Measurements from ENCODE around the gene ZDHHC3. TPM values are rescaled to one million over a fixed set of nuclear protein-coding genes. Genes with fewer than 3 reads are reported as not detected.

The ZDHHC3 gene
- total and polyA plus RNA-seq, 5 donors from 2014 or later: 36.8 to 55.8 (median 39.9) TPM

DNA sequence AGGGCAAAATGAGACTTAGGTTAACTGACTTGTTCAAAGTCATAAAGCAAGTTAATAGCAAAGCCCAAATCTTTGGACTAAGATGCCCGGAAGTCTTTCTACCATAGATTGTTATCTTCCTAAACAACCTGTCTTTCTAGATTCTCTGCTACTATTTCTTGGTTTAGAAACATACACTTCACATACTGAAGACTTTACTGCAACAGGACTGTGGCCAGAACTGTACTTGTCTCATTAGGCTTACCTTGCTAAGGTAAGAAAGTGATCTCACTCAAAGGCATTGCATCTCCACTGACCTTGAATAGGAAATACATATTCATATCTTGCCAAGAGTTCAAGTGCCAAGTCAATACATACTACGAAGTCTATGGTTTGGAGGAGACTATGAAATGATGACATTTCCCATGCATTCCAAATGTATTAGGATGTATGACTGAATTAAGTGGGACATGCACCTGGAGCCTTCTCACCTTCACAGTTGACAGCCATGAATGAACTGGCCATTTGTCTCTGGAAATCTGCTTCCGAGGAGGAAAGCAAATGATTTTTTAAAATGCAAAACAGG, 5.0 kb downstream of the ZDHHC3 start:
- Mint-ChIP-seq H3K9me3 (no peaks in the 10 kb centered on the region), H3K27me3 (no peaks in the 10 kb centered on the region), H3K36me3 (no peaks in the 10 kb centered on the region), H3K4me1 (peaks cover 22 to 81% (median 56%) of the 10 kb centered on the region in 4 donors), H3K4me3 (peak overlapping the region in 1 of 4 donors; percentile 20), H3K27ac (no peak overlapping the region)
- Histone ChIP-seq H3K27me3 (ENCODE audit: control insufficient read depth, insufficient read depth, low read length) (no peaks in the 10 kb centered on the region), H3K4me3 (ENCODE audit: low read depth, low read length) (no peak overlapping the region), H3K36me3 (ENCODE audit: control insufficient read depth, insufficient read depth, low read length) (peaks cover 2% of the 10 kb centered on the region), H3K4me1 (ENCODE audit: control insufficient read depth, insufficient read depth, low read length, poor library complexity, severe bottlenecking) (peaks cover 34% of the 10 kb centered on the region), H3K9me3 (ENCODE audit: control insufficient read depth in 2 of 2, low read length in 2 of 2) (no peaks in the 10 kb centered on the region), H3K27ac (ENCODE audit: insufficient read depth, low read length, poor library complexity, severe bottlenecking) (no peak overlapping the region)
- ATAC-seq (ENCODE audit: low read depth in 2 of 2): no peak
- DNase-seq: no peak

DNA sequence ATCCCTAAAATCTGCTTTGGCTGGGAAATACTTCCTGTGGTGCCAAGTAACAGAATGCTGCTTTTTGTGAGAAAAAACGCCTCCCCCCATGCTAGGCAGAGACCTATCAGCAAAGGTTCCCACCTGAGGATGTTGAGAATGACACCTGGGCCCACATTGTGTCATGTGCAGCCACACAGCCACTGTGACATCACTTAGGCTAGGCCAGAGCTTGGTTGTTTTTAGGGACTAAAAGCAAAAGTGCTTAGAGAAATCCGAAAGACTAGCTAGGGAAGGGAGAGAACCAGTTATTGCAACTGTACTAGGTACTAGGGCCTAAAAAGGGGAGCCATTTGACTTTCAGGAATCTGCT, 6.2 kb downstream of the ZDHHC3 start:
- Histone ChIP-seq H3K27me3 (ENCODE audit: control insufficient read depth, insufficient read depth, low read length) (no peaks in the 10 kb centered on the region), H3K27ac (ENCODE audit: insufficient read depth, low read length, poor library complexity, severe bottlenecking) (no peak overlapping the region), H3K36me3 (ENCODE audit: control insufficient read depth, insufficient read depth, low read length) (peaks cover 2% of the 10 kb centered on the region), H3K4me3 (ENCODE audit: low read depth, low read length) (no peak overlapping the region), H3K9me3 (ENCODE audit: control insufficient read depth in 2 of 2, low read length in 2 of 2) (no peaks in the 10 kb centered on the region), H3K4me1 (ENCODE audit: control insufficient read depth, insufficient read depth, low read length, poor library complexity, severe bottlenecking) (peaks cover 27% of the 10 kb centered on the region)
- ATAC-seq (ENCODE audit: low read depth in 2 of 2) (no peak), DNase-seq (peak in 1 of 3 donors; percentile 31)
- no peak overlapping the region for H3K4me3 Mint-ChIP-seq
- no peaks in the 10 kb centered on the region for H3K27me3 Mint-ChIP-seq
- H3K36me3 Mint-ChIP-seq: no peaks in the 10 kb centered on the region
- peaks cover 22 to 85% (median 54%) of the 10 kb centered on the region in 4 donors for H3K4me1 Mint-ChIP-seq
- H3K27ac Mint-ChIP-seq: peak overlapping the region in 1 of 3 donors; percentile 20
- H3K9me3 Mint-ChIP-seq: no peaks in the 10 kb centered on the region

DNA sequence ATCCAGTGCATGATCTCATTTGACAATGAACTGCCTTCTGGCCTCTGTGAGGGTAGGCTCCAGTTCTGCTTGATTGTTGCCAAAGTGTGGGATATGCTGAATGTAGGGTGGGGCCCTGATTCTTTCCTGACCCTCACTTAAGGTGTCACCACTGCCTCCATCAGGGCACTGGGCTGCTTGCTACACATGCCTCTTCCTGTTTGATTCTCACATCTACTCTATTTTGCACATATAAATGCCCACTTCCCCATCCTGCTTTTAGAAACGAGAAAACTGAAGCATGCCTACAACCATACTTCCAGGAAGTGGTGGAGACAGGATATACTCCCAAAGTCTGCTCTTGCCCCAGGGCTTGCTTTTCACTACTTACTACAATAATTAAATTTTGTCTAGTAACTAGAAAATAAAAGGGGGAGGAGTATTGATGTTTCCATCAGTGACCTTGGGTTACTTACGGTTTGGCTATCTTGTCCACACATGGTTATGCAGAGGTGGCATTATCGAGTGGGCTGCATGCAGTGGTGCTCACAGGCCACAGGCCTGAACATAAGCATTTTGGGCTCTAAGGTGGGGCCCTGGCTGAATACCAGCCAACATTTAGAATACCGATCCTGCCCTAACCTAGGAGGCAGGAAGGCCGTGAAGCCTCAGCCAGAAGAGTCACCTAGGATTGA, 6.7 kb downstream of the ZDHHC3 start:
- peaks cover 2% of the 10 kb centered on the region for H3K36me3 ChIP-seq (ENCODE audit: control insufficient read depth, insufficient read depth, low read length)
- H3K4me1 ChIP-seq (ENCODE audit: control insufficient read depth, insufficient read depth, low read length, poor library complexity, severe bottlenecking): peaks cover 22% of the 10 kb centered on the region
- no peak overlapping the region for H3K27ac ChIP-seq (ENCODE audit: insufficient read depth, low read length, poor library complexity, severe bottlenecking)
- DNase-seq (peak in 1 of 3 donors; percentile 67), ATAC-seq (ENCODE audit: low read depth in 2 of 2) (peak; percentile 44 to 50)
- Mint-ChIP-seq H3K4me1 (peaks cover 22 to 84% (median 53%) of the 10 kb centered on the region in 4 donors), H3K36me3 (no peaks in the 10 kb centered on the region), H3K4me3 (peak overlapping the region in 3 of 4 donors; percentile 36 to 66 (median 46)), H3K27me3 (no peaks in the 10 kb centered on the region), H3K27ac (peak overlapping the region; percentile 20 to 66 (median 26)), H3K9me3 (no peaks in the 10 kb centered on the region)
- H3K4me3 ChIP-seq (ENCODE audit: low read depth, low read length): no peak overlapping the region
- H3K9me3 ChIP-seq (ENCODE audit: control insufficient read depth in 2 of 2, low read length in 2 of 2): no peaks in the 10 kb centered on the region
- H3K27me3 ChIP-seq (ENCODE audit: control insufficient read depth, insufficient read depth, low read length): no peaks in the 10 kb centered on the region

DNA sequence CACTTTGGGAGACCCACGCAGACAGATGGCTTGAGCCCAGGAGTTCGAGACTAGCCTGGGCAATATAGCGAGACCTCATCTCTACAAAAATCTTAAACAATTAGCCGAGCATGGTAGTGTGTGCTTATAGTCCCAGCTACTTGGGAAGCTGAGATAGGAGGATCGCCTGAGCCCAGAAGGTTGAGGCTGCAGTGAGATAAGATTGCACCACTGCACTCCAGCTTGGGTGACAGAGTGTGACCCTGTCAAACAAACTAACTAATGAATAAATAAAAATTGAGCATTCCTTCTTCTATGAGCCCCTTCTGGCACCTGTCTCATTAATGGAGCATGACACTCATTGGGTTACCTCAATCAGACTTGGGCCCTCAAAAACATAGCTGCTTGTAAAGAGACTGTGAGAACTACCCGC, 7.5 kb downstream of the ZDHHC3 start:
- peaks cover 2% of the 10 kb centered on the region for H3K36me3 ChIP-seq (ENCODE audit: control insufficient read depth, insufficient read depth, low read length)
- DNase-seq: no peak
- Mint-ChIP-seq H3K27me3 (no peaks in the 10 kb centered on the region), H3K4me3 (no peak overlapping the region), H3K36me3 (no peaks in the 10 kb centered on the region), H3K9me3 (no peaks in the 10 kb centered on the region), H3K4me1 (peaks cover 22 to 83% (median 55%) of the 10 kb centered on the region in 4 donors), H3K27ac (peak overlapping the region in 2 of 3 donors; percentile 26 to 92)
- no peak overlapping the region for H3K27ac ChIP-seq (ENCODE audit: insufficient read depth, low read length, poor library complexity, severe bottlenecking)
- ATAC-seq (ENCODE audit: low read depth in 2 of 2): no peak
- H3K4me1 ChIP-seq (ENCODE audit: control insufficient read depth, insufficient read depth, low read length, poor library complexity, severe bottlenecking): peaks cover 20% of the 10 kb centered on the region
- no peaks in the 10 kb centered on the region for H3K27me3 ChIP-seq (ENCODE audit: control insufficient read depth, insufficient read depth, low read length)
- no peaks in the 10 kb centered on the region for H3K9me3 ChIP-seq (ENCODE audit: control insufficient read depth in 2 of 2, low read length in 2 of 2)
- no peak overlapping the region for H3K4me3 ChIP-seq (ENCODE audit: low read depth, low read length)

DNA sequence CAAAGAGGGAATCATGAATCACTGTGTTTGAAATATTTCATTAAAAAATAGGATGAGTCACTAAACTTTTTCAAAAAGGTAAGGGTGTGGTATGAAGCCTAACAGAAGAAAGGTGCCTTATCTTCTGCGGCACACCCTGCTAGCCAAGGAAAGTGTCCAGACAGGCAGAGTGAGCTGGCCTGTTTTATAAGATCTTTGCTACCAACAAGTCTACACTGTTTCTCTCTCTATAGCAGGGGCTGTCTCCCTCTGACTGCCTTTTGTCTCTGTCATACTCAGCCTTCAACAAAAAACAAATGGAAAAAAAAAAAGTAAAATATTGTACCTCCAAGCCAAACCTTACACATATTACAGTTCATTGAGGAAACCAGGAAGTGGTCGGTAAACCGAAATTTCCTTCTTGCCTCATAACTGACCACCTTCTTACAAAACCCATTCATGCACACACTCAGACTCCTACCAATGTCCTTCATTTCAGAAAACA, 9.1 kb downstream of the ZDHHC3 start:
- Mint-ChIP-seq H3K36me3 (no peaks in the 10 kb centered on the region), H3K27ac (peak overlapping the region in 2 of 3 donors; percentile 46 to 53), H3K27me3 (no peaks in the 10 kb centered on the region), H3K9me3 (no peaks in the 10 kb centered on the region), H3K4me3 (no peak overlapping the region), H3K4me1 (peaks cover 17 to 89% (median 60%) of the 10 kb centered on the region in 4 donors)
- DNase-seq: peak in 1 of 3 donors; percentile 20
- Histone ChIP-seq H3K4me3 (ENCODE audit: low read depth, low read length) (no peak overlapping the region), H3K4me1 (ENCODE audit: control insufficient read depth, insufficient read depth, low read length, poor library complexity, severe bottlenecking) (peaks cover 20% of the 10 kb centered on the region), H3K9me3 (ENCODE audit: control insufficient read depth in 2 of 2, low read length in 2 of 2) (no peaks in the 10 kb centered on the region), H3K36me3 (ENCODE audit: control insufficient read depth, insufficient read depth, low read length) (no peaks in the 10 kb centered on the region), H3K27me3 (ENCODE audit: control insufficient read depth, insufficient read depth, low read length) (no peaks in the 10 kb centered on the region), H3K27ac (ENCODE audit: insufficient read depth, low read length, poor library complexity, severe bottlenecking) (no peak overlapping the region)
- ATAC-seq (ENCODE audit: low read depth in 2 of 2): no peak

DNA sequence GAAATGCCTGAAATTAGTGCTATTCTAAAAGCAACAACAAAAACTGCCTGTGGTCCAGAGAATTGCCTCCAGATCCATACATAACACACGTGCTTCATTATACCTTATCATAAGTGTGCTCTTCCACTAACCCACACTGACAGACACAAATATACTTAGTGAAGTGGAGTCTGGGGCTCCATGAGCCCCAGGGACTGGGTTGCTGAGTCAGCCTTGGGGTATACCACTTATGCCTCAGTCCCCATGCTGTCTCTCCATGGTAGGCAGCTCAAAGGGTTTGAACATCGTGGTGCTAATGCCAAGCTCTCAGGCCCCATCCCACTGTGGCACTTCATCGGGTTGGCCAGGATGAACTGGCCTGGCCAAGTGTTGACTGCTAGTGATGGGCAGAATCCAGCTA, 10.8 kb downstream of the ZDHHC3 start:
- Histone ChIP-seq H3K27ac (ENCODE audit: insufficient read depth, low read length, poor library complexity, severe bottlenecking) (no peak overlapping the region), H3K27me3 (ENCODE audit: control insufficient read depth, insufficient read depth, low read length) (no peaks in the 10 kb centered on the region), H3K4me1 (ENCODE audit: control insufficient read depth, insufficient read depth, low read length, poor library complexity, severe bottlenecking) (peaks cover 18% of the 10 kb centered on the region), H3K36me3 (ENCODE audit: control insufficient read depth, insufficient read depth, low read length) (no peaks in the 10 kb centered on the region), H3K9me3 (ENCODE audit: control insufficient read depth in 2 of 2, low read length in 2 of 2) (no peaks in the 10 kb centered on the region), H3K4me3 (ENCODE audit: low read depth, low read length) (no peak overlapping the region)
- Mint-ChIP-seq H3K36me3 (no peaks in the 10 kb centered on the region), H3K4me1 (peaks cover 6 to 82% (median 54%) of the 10 kb centered on the region in 4 donors), H3K9me3 (no peaks in the 10 kb centered on the region), H3K27ac (no peak overlapping the region), H3K27me3 (no peaks in the 10 kb centered on the region), H3K4me3 (no peak overlapping the region)
- ATAC-seq (ENCODE audit: low read depth in 2 of 2) (no peak), DNase-seq (no peak)

DNA sequence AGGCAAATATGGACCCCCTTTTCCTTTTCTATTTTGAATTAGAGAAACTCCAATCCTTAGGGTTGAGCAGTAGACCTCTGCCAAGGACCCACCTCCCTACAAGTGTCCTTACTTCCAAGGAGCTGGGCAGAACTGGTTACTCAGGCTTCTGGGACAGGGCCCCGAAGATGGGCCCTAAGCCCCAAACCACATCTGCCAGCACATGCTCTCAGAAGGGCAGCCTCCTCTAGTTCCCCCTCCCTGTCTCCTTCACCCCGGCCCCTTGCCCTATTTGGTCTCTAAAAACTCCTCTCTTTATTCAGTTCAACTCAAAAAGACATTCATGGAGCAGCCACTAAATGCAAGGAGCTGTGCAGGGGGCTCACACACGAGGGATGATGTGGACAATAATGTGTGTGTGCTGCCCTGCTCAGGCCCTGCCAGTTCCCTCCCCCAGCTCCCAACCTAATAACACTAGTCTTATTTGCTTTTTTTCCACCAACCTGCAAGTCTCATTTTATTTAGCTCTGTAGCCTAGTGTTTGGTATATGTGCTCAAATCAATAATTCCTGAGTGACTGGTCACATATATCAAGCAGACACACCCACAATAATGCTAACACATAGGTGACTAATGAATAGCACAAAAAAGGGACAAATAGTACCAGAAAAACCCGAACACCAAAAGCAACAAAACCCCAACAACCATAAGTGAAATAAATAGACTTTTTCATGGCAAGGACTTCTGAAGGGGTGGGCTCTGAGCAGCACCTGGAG, 12.2 kb downstream of the ZDHHC3 start:
- Histone ChIP-seq H3K9me3 (ENCODE audit: control insufficient read depth in 2 of 2, low read length in 2 of 2) (no peaks in the 10 kb centered on the region), H3K36me3 (ENCODE audit: control insufficient read depth, insufficient read depth, low read length) (peaks cover 8% of the 10 kb centered on the region), H3K27me3 (ENCODE audit: control insufficient read depth, insufficient read depth, low read length) (no peaks in the 10 kb centered on the region), H3K27ac (ENCODE audit: insufficient read depth, low read length, poor library complexity, severe bottlenecking) (no peak overlapping the region), H3K4me3 (ENCODE audit: low read depth, low read length) (no peak overlapping the region), H3K4me1 (ENCODE audit: control insufficient read depth, insufficient read depth, low read length, poor library complexity, severe bottlenecking) (peaks cover 5% of the 10 kb centered on the region)
- Mint-ChIP-seq H3K9me3 (no peaks in the 10 kb centered on the region), H3K4me3 (no peak overlapping the region), H3K4me1 (peaks cover 0 to 68% (median 41%) of the 10 kb centered on the region in 4 donors), H3K27me3 (no peaks in the 10 kb centered on the region), H3K27ac (peak overlapping the region in 2 of 3 donors; percentile 47 to 68), H3K36me3 (peaks cover 2% of the 10 kb centered on the region)
- no peak for DNase-seq
- no peak for ATAC-seq (ENCODE audit: low read depth in 2 of 2)
